LNCAP (cell line): ENCODE results near the gene MACF1.

Experiments
- CTCF ChIP-seq: fragments of 450-650 bp; IDR thresholded peaks from 2 replicates; pipeline ENCODE4 v1.5.1; 2017; ENCODE audit warnings: mild to moderate bottlenecking

Gene MACF1

GRCh38 chr1:39522661-39523567, 318.4 kb downstream of the MACF1 start:
- TF ChIP-seq CTCF = no peak

DNA sequence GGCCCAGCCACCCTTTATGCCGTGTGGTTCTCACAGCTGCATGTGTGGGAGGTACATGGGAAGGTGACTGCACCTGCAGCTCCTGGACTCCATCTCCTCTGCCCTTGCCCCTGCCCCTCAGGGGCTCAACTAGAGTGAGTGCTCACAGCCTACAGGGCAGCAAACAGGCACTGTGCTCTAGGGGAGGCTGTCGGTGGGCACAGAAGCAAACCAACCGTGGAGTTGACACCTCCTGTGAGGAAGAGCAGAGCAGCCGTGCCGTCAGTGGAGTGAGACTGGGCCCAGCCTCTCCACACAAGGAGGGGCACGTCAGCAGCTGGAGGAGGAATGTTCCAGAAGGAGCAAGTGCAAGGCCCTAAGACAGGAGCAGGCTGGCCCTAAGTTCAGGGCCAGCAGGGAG, 319.7 kb downstream of the MACF1 start:
- TF ChIP-seq CTCF = no peak

- TF ChIP-seq CTCF = no peak
These were observed 320.3 kb downstream of the MACF1 start for GRCh38 chr1:39524591-39525365.

- TF ChIP-seq CTCF = no peak
These were observed 321.1 kb downstream of the MACF1 start for GRCh38 chr1:39525366-39526165.

DNA sequence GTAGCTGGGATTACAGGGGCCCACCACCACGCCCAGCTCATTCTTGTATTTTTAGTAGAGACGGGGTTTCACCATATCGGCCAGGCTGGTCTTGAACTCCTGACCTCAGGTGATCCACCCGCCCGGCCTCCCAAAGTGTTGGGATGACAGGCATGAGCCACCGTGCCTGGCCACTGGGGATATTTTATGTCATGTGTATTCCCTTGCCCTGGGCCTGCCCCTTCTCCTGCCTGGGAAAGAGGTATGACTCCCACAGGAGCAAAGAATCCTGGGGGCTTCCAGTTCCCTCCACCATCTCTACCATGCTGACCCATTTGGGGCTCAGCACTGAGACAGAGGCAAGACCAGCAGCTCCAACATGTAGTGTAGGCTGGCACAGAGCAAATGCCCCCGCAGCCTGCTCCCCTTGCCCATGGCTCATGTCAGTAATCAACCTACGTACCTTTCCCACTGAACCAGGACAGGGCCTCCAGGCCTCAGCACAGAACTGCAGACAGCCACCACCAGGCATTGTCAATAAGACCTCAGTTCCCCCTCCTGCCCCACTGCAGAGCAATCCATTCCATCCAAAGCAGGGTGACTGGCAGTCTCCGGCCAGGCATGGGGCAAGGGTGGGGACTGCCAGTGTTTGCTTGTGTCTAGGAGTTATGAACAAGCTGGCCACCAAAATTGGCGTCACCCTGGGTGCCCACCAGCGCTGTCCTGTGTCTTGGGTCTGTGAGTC, 322.1 kb downstream of the MACF1 start:
- no peak for TF ChIP-seq CTCF

GRCh38 chr1:39528082-39528481, 323.6 kb downstream of the MACF1 start:
- no peak for TF ChIP-seq CTCF
